ENCODE results near the gene MTUS2.

GRCh38 chr13:29484796-29485195, 664.7 kb downstream of the MTUS2 start:
- TF ChIP-seq, protein P1, sequence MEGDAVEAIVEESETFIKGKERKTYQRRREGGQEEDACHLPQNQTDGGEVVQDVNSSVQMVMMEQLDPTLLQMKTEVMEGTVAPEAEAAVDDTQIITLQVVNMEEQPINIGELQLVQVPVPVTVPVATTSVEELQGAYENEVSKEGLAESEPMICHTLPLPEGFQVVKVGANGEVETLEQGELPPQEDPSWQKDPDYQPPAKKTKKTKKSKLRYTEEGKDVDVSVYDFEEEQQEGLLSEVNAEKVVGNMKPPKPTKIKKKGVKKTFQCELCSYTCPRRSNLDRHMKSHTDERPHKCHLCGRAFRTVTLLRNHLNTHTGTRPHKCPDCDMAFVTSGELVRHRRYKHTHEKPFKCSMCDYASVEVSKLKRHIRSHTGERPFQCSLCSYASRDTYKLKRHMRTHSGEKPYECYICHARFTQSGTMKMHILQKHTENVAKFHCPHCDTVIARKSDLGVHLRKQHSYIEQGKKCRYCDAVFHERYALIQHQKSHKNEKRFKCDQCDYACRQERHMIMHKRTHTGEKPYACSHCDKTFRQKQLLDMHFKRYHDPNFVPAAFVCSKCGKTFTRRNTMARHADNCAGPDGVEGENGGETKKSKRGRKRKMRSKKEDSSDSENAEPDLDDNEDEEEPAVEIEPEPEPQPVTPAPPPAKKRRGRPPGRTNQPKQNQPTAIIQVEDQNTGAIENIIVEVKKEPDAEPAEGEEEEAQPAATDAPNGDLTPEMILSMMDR (conservative IDR thresholded peaks at IDR 0.05; ENCODE audit: low read depth, low read length), result no peak
- TF ChIP-seq EZH2 (IDR thresholded peaks at IDR 0.05; ENCODE audit: low read length, unreplicated experiment), result no peak
